Left ventricle myocardium inferior (tissue), 1 donor: ENCODE measurements around the gene ESRRG. TPM values are rescaled to one million over a fixed set of nuclear protein-coding genes. Genes with fewer than 3 reads are reported as not detected.
A peak's percentile ranks its signal among the peaks of the same experiment; 100 is the strongest.

Experiments
- DNase-seq: peaks from one replicate; pipeline ENCODE4 v3.0.0-alpha.2; 2020
- H3K27ac ChIP-seq: fragments of 200-600 bp; replicated peaks from 2 replicates; pipeline ENCODE4 v1.8.0; 2021
- H3K27me3 ChIP-seq: fragments of 200-600 bp; 2 replicates; pipeline ENCODE4 v1.8.0; 2021; ENCODE audit warnings: low read depth
- H3K36me3 ChIP-seq: fragments of 200-600 bp; 2 replicates; pipeline ENCODE4 v1.8.0; 2021
- H3K4me1 ChIP-seq: fragments of 200-600 bp; 2 replicates; pipeline ENCODE4 v1.8.0; 2021
- H3K4me3 ChIP-seq: fragments of 200-600 bp; 2 replicates; pipeline ENCODE4 v1.8.0; 2021; ENCODE audit warnings: mild to moderate bottlenecking, moderate library complexity
- H3K9me3 ChIP-seq: fragments of 200-600 bp; replicated peaks from 2 replicates; pipeline ENCODE4 v1.8.0; 2021
- intact Hi-C: fragments of 100-400 bp; cut with micrococcal nuclease; formaldehyde crosslinking; loops from one replicate; pipeline ENCODE4 v1.11.0; 2022
- total RNA-seq: library from RNA; stranded (reverse); fragmentation: NEBNext Ultra II Directional; extraction: Animal tissue kit (Norgen Biotek cat#: 25700); gene quantifications from one replicate; pipeline ENCODE4 v1.2.1, GENCODE V29; 2021
- TF ChIP-seq, protein P1 (sequence below): fragments of 200-600 bp; IDR thresholded peaks from 2 replicates; pipeline ENCODE4 v1.8.0; 2021; ENCODE audit warnings: antibody characterized with exemption, mild to moderate bottlenecking, borderline replicate concordance
- donor health status: DM: no; HTN: yes; CAD: no; lungs with severe emphysema.

Gene ESRRG
- total RNA-seq, 1 donor from 2014 or later = 58.5 TPM

DNA sequence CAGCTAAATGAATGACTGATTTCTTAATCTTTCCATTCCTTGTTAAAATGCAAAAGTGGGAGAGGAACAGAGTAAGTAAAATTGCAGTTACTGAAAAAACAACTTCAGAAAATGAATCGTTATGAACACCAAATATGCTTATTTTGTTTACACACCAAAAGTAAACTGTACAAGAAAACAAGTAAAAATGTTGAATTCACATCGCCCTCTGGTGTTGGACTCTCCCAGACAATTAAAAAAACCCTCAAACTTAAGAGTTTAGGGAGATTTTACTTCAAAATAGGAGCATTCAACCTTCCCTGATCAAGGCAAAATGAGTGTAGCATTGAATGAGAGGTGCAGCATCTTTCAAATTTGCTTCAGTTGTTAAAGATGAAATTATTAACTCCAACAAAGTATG is 19.4 kb upstream of the ESRRG start:
- H3K4me1 ChIP-seq = peaks cover 13% of the 10 kb centered on the region
- TF ChIP-seq, protein P1, sequence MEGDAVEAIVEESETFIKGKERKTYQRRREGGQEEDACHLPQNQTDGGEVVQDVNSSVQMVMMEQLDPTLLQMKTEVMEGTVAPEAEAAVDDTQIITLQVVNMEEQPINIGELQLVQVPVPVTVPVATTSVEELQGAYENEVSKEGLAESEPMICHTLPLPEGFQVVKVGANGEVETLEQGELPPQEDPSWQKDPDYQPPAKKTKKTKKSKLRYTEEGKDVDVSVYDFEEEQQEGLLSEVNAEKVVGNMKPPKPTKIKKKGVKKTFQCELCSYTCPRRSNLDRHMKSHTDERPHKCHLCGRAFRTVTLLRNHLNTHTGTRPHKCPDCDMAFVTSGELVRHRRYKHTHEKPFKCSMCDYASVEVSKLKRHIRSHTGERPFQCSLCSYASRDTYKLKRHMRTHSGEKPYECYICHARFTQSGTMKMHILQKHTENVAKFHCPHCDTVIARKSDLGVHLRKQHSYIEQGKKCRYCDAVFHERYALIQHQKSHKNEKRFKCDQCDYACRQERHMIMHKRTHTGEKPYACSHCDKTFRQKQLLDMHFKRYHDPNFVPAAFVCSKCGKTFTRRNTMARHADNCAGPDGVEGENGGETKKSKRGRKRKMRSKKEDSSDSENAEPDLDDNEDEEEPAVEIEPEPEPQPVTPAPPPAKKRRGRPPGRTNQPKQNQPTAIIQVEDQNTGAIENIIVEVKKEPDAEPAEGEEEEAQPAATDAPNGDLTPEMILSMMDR = peak; percentile 35
- intact Hi-C loops = no loop called here
- H3K9me3 ChIP-seq = no peaks in the 10 kb centered on the region
- H3K4me3 ChIP-seq = no peak overlapping the region
- no peaks in the 10 kb centered on the region for H3K27me3 ChIP-seq
- DNase-seq = no peak
- H3K27ac ChIP-seq = no peak overlapping the region
- H3K36me3 ChIP-seq = no peaks in the 10 kb centered on the region

- DNase-seq = no peak
- Histone ChIP-seq H3K4me3 (no peak overlapping the region), H3K36me3 (no peaks in the 10 kb centered on the region), H3K9me3 (no peaks in the 10 kb centered on the region), H3K27me3 (no peaks in the 10 kb centered on the region), H3K4me1 (peaks cover 13% of the 10 kb centered on the region), H3K27ac (no peak overlapping the region)
- intact Hi-C loops = no loop called here
- TF ChIP-seq, protein P1 = no peak
Measured at GRCh38 chr1:216740331-216740730, 17.1 kb upstream of the ESRRG start.

GRCh38 chr1:216739793-216740192 is 16.6 kb upstream of the ESRRG start:
- Histone ChIP-seq H3K27ac (no peak overlapping the region), H3K4me1 (peaks cover 13% of the 10 kb centered on the region), H3K36me3 (no peaks in the 10 kb centered on the region), H3K27me3 (no peaks in the 10 kb centered on the region), H3K9me3 (no peaks in the 10 kb centered on the region), H3K4me3 (no peak overlapping the region)
- intact Hi-C loops = no loop called here
- DNase-seq = no peak
- TF ChIP-seq, protein P1 = no peak

GRCh38 chr1:216732121-216732520 is 8.9 kb upstream of the ESRRG start:
- no peak for DNase-seq
- H3K27me3 ChIP-seq = no peaks in the 10 kb centered on the region
- H3K9me3 ChIP-seq = no peaks in the 10 kb centered on the region
- intact Hi-C loops = no loop called here
- TF ChIP-seq, protein P1 = no peak
- H3K27ac ChIP-seq = no peak overlapping the region
- H3K4me3 ChIP-seq = no peak overlapping the region
- no peaks in the 10 kb centered on the region for H3K4me1 ChIP-seq
- no peaks in the 10 kb centered on the region for H3K36me3 ChIP-seq

DNA sequence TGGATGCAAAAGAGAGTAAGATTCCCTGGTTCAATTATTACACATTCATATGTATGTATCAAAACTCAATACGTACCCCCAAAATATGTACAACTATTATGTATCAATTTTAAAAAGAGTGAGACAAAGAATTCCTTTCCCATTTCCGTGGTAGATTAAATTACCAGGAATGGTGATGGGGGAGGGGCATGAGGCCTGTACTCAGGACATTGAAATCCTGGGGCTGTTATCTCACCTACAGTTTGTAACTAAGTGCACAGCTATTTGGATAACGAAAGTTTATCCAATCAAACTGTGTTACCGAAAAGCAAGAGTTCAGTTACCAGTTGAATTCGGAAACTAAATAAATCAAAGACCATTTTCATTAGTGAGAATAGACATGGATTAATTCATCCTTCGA is 8.3 kb upstream of the ESRRG start:
- no peaks in the 10 kb centered on the region for H3K4me1 ChIP-seq
- H3K27ac ChIP-seq = no peak overlapping the region
- TF ChIP-seq, protein P1 = no peak
- no peak overlapping the region for H3K4me3 ChIP-seq
- DNase-seq = no peak
- peaks cover under 1% of the 10 kb centered on the region for H3K27me3 ChIP-seq
- intact Hi-C loops = no loop called here
- H3K36me3 ChIP-seq = no peaks in the 10 kb centered on the region
- no peaks in the 10 kb centered on the region for H3K9me3 ChIP-seq

DNA sequence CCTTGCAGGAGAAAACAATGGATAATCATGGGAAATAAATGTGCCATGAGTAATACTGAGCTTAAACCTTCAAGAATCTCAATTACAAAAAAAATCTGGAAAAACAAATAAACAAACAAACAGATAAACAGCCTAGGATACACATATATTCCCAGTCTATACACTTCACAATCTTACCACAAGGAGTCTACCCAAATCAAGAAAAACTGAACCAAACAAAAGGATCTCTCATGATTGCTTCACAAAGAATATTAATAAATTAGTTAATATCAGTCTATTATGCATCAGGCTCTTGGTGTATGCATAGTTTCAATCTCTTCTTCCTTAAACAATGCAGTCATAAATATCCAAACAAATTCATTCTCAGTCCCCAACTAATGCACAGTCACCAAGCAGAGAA is 3.2 kb upstream of the ESRRG start:
- intact Hi-C loops = no loop called here
- Histone ChIP-seq H3K27me3 (peaks cover 32% of the 10 kb centered on the region), H3K9me3 (no peaks in the 10 kb centered on the region), H3K4me1 (peaks cover 8% of the 10 kb centered on the region), H3K4me3 (no peak overlapping the region), H3K27ac (no peak overlapping the region), H3K36me3 (no peaks in the 10 kb centered on the region)
- TF ChIP-seq, protein P1 = peak; percentile 18
- DNase-seq = no peak
